HEK293T (cell line): ENCODE data around the gene HCRTR1.

Experiments used
- ARNT ChIP-seq: fragments of 450-650 bp; IDR thresholded peaks from 2 replicates; pipeline ENCODE4 v1.6.1; 2017; ENCODE audit warnings: mild to moderate bottlenecking
- BHLHE40 ChIP-seq: fragments of 450-650 bp; IDR thresholded peaks from 2 replicates; pipeline ENCODE4 v1.6.1; 2016; ENCODE audit warnings: mild to moderate bottlenecking, moderate library complexity, borderline replicate concordance
- CTBP1 ChIP-seq: fragments of 450-650 bp; IDR thresholded peaks from 2 replicates; pipeline ENCODE4 v1.6.1; 2016; ENCODE audit warnings: borderline replicate concordance
- FOXK2 ChIP-seq: fragments of 450-650 bp; IDR thresholded peaks from 2 replicates; pipeline ENCODE4 v1.6.1; 2016; ENCODE audit warnings: mild to moderate bottlenecking
- FOXM1 ChIP-seq: fragments of 450-650 bp; IDR thresholded peaks from 2 replicates; pipeline ENCODE4 v1.6.1; 2017; ENCODE audit warnings: mild to moderate bottlenecking, borderline replicate concordance
- L3MBTL2 ChIP-seq: fragments of 450-650 bp; conservative IDR thresholded peaks from 2 replicates; pipeline ENCODE4 v1.6.1; 2016; ENCODE audit warnings: mild to moderate bottlenecking
- SP1 ChIP-seq: fragments of 450-650 bp; IDR thresholded peaks from 2 replicates; pipeline ENCODE4 v1.6.1; 2017
- SUZ12 ChIP-seq: fragments of 450-650 bp; IDR thresholded peaks from 2 replicates; pipeline ENCODE4 v1.6.1; 2016; ENCODE audit warnings: mild to moderate bottlenecking
- TARDBP ChIP-seq: fragments of 450-650 bp; IDR thresholded peaks from 2 replicates; pipeline ENCODE4 v1.6.1; 2016

DNA sequence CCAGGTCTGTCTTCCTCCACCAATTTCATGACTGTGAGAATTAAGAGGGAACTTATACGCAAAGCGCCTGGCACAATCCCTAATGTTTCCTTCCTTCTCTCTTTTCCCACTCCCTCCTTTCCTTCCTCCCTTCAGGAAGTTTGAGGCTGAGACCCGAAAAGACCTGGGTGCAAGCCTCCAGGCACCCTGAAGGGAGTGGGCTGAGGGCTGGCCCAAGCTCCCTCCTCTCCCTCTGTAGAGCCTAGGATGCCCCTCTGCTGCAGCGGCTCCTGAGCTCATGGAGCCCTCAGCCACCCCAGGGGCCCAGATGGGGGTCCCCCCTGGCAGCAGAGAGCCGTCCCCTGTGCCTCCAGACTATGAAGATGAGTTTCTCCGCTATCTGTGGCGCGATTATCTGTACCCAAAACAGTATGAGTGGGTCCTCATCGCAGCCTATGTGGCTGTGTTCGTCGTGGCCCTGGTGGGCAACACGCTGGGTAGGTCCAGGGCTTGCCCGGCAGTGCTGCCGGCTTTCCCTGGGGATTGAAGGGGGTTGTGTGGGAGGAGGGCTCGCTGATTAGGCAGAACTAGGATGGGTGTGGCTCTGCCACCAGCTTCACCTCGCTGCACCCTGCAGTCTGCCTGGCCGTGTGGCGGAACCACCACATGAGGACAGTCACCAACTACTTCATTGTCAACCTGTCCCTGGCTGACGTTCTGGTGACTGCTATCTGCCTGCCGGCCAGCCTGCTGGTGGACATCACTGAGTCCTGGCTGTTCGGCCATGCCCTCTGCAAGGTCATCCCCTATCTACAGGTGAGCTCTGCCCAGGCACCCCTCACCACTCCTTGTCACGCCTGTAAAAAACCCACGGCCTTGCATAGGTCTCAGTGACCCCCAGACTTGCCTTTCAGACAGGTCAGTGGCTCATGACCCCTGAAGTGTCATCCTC is 1.7 kb downstream of the HCRTR1 start:
- no peak for TF ChIP-seq SP1
- TF ChIP-seq FOXM1: no peak
- TF ChIP-seq BHLHE40: no peak
- no peak for TF ChIP-seq SUZ12
- TF ChIP-seq L3MBTL2: no peak
- no peak for TF ChIP-seq CTBP1
- TF ChIP-seq FOXK2: no peak
- no peak for TF ChIP-seq TARDBP
- no peak for TF ChIP-seq ARNT
